Skeletal muscle satellite cell (primary cell): ENCODE data around the gene KRT34.
"Not testable (repeated sequence)": the region's sequence is repeated elsewhere in the genome, so short reads cannot be mapped to it uniquely, and the experiment has no call there.

Experiments used
- H3K27me3 ChIP-seq: 2 replicates; pipeline ENCODE4 v1.7.0; 2013; ENCODE audit warnings: low read length; ENCODE audit not compliant: control insufficient read depth, insufficient read depth
- H3K36me3 ChIP-seq: 2 replicates; pipeline ENCODE4 v1.7.0; 2013; ENCODE audit warnings: mild to moderate bottlenecking, control low read depth, low read length; ENCODE audit not compliant: insufficient read depth
- H3K4me1 ChIP-seq: 2 replicates; pipeline ENCODE4 v1.7.0; 2013; ENCODE audit warnings: low read length; ENCODE audit not compliant: control insufficient read depth, insufficient read depth
- H3K4me2 ChIP-seq: 2 replicates; pipeline ENCODE4 v1.7.0; 2013; ENCODE audit warnings: mild to moderate bottlenecking, low read length
- H3K4me3 ChIP-seq: 2 replicates; pipeline ENCODE4 v1.7.0; 2013; ENCODE audit warnings: low read length
- H3K9ac ChIP-seq: 2 replicates; pipeline ENCODE4 v1.7.0; 2013; ENCODE audit warnings: mild to moderate bottlenecking, low read depth, low read length, moderate library complexity
- H3K9me3 ChIP-seq: replicated peaks from 2 replicates; pipeline ENCODE4 v1.7.0; 2013; ENCODE audit warnings: mild to moderate bottlenecking, control low read depth, low read length

KRT34 gene

DNA sequence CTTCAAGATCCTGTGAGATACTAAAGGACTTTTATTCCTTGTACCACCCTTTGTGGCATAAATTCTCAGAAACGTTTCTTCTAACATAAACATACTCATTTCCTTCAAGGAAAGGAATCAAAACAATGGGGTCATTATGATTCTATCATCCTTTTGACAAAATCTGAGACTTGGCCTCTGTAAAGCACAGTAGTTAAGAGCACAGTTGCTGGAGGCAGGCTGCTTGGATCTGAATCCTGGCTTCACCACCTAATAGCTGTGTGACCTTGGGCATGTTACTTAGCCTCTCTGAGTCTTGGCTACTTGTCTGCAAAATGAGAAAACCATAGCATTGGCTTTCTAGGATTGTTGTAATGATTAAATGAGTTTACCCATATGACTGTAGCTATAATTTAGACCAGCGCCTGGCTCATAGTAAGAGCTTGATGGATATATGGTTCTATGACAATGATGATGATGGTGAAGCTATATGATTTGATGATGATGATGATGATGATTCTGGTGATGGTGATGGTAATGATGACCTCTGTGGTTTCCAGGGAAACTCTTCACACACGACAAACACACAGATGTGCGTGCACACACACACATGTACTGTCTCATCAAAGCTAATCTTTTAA lies 21.4 kb upstream of the KRT34 start:
- Histone ChIP-seq H3K9me3 (no peaks in the 10 kb centered on the region), H3K9ac (peak overlapping the region; percentile 4), H3K27me3 (no peaks in the 10 kb centered on the region), H3K4me2 (peak overlapping the region; percentile 46), H3K4me3 (no peak overlapping the region), H3K4me1 (peaks cover 39% of the 10 kb centered on the region), H3K36me3 (no peaks in the 10 kb centered on the region)

DNA sequence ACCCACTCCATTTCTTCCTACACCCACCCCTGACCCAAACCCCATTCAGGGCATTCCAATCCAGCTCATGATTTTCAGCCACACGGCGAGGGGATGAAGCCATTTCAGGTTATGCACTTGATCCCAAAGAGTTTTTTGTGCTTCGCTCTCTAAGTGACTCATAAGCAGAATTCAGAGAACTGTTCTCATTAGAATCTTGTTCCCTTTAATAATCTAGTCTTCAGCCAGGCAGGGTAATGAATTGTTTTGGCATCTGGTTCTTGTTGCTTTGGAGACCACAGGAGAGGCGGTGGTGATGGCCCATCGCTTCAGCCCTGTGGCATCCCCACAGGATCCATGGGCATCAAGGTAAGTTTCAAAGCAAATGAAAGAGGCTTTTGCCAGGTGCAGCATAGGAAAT lies 20.1 kb upstream of the KRT34 start:
- no peak overlapping the region for H3K9ac ChIP-seq
- peaks cover 4% of the 10 kb centered on the region for H3K27me3 ChIP-seq

DNA sequence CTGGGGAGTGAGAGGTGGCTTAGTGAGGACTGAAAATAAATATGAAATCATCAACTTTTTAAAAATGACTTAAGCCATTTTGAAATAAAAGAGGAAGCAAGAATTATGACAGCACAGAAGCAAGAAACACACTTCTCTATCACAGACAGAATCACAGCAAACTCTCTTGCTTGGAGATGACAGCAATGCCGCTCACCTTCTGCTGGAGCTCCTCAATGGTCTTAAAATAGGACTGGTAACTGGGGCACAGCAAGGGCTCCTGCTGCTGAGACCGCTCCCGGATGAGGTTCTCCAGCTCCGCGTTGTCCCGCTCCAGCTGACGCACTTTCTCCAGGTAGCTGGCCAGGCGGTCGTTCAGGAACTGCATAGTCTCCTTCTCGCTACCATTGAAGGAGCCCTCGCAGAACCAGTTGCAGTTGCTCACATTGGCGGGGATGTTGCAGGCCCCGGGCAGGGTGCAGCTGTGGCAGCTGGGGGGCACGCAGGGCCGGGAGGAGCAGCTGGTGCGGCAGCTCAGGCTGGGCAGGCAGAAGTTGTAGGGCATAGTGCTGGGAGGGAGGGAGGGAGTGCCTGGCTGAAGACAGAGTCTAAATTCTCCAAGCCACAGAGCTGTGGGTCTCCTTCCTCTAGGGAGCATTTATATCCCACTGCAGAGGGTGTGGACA lies 15.0 kb upstream of the KRT34 start, which contains the start of gene KRT31:
KRT31 (minus strand) TSS at position 613 of the 665 bp plus-strand sequence; CDS start at position 544, 69 bp downstream.
- no peaks in the 10 kb centered on the region for H3K36me3 ChIP-seq
- no peak within 1 kb of the TSS for H3K4me3 ChIP-seq
- no peak within 1 kb of the TSS for H3K9ac ChIP-seq

More for the DNA sequence above, 20.1 kb upstream of the KRT34 start:
- Histone ChIP-seq H3K4me2 (no peak overlapping the region), H3K36me3 (no peaks in the 10 kb centered on the region), H3K4me3 (no peak overlapping the region), H3K9me3 (no peaks in the 10 kb centered on the region), H3K4me1 (peaks cover 39% of the 10 kb centered on the region)

DNA sequence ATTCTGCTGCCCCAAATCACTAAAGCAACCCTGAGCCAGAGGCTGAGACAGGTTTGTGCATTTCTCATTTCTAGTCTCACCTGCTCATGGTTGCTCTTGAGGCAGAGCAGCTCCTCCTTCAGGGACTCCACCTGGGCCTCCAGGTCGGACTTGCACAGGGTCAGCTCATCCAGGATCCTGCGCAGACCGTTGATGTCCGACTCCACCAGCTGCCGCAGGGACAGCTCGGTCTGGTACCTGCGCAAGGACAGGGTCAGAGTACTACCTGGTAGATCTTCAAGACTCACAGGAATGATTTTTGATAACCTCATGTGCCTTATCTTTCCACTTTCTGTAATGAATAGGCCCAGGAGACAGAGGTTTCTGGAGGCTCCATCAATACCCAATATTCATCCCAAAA lies 14.2 kb upstream of the KRT34 start:
- H3K9me3 ChIP-seq: no peaks in the 10 kb centered on the region
- no peak overlapping the region for H3K4me3 ChIP-seq
- H3K36me3 ChIP-seq: no peaks in the 10 kb centered on the region
- H3K4me2 ChIP-seq: no peak overlapping the region
- H3K9ac ChIP-seq: no peak overlapping the region
- peaks cover 15% of the 10 kb centered on the region for H3K4me1 ChIP-seq
- H3K27me3 ChIP-seq: peaks cover 4% of the 10 kb centered on the region

More for the DNA sequence above, 15.0 kb upstream of the KRT34 start, which contains the start of gene KRT31:
- Histone ChIP-seq H3K9me3 (no peaks in the 10 kb centered on the region), H3K4me2 (peak within 1 kb of the TSS; percentile 49), H3K4me1 (peaks cover 13% of the 10 kb centered on the region), H3K27me3 (peaks cover 4% of the 10 kb centered on the region)

DNA sequence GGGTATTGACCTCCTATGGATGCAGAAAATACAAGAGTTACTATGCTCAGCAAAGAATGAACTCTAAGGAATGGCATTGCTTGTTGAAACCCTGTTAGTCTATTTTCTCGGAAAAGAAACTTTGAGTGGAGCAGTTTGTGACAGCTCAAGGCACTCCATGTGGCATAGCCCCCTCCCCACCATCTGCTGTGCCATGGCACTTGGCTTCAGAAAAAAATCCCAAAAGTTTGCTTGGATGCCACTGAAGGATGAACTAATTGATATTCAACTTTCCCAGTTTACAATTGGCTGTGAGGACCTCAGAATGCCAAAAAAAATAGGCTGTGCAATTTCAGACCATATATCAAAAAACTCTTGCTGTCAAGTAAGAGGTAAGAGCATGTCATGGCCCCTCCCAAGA lies 13.5 kb upstream of the KRT34 start:
- H3K9me3 ChIP-seq: no peaks in the 10 kb centered on the region
- H3K4me3 ChIP-seq: no peak overlapping the region
- H3K9ac ChIP-seq: no peak overlapping the region
- peaks cover 4% of the 10 kb centered on the region for H3K27me3 ChIP-seq
- H3K4me2 ChIP-seq: no peak overlapping the region
- peaks cover 15% of the 10 kb centered on the region for H3K4me1 ChIP-seq
- H3K36me3 ChIP-seq: no peaks in the 10 kb centered on the region

DNA sequence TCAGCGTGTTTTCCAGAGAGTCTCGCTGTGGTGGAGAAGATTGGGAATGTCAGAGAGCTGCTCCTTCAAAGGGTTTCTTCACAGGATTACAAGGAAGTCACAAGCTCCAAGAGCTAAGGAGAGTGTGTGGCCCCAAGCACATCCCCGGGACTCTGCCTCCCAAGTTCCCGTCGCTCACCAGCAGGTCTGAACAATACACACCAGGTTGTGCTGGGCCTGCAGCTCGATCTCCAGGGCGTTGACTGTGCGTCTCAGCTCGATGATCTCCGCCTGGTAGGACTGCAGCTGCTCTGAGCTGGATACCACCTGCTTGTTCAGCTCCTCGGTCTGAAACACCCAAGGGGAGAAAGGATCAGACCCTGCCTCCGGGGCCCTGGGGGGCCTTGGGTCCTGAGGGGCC lies 12.9 kb upstream of the KRT34 start:
- H3K36me3 ChIP-seq, H3K9ac ChIP-seq, H3K9me3 ChIP-seq, H3K4me2 ChIP-seq, H3K4me3 ChIP-seq, H3K27me3 ChIP-seq: not testable (repeated sequence)
- peaks cover 15% of the 10 kb centered on the region for H3K4me1 ChIP-seq

DNA sequence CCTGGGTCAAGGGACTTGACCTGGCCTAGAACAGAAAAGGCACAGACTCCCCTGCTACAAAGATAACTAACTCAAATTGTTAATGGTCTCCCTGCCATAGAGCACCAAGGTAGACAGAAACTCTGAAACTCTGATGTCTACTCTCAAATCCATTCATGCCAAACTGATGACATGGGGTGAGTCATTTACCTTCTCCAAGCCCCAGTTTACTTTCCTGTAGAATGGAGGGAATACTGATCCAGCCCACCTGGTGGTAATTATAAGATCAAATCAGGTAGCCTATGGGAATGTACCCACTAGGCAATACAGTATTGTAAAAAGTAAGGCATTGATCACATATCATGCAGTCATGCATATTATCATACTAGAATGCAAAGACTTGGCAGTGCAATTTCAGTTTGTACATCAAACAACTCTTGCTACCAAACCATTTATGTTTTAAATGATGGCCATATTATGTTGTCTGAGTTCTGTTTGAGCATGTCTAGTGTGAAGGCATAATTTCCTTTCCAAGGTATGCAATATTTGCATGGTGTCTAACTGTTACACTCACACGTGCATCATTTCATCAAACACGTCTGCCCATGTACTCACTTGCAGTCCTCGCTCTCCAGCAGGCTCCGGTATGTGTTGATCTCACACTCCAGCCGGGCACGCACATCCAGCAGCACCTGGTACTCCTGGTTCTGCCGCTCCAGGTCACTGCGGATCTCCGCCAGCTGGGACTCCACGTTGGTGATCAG lies 12.3 kb upstream of the KRT34 start:
- peaks cover 4% of the 10 kb centered on the region for H3K27me3 ChIP-seq
- H3K36me3 ChIP-seq: no peaks in the 10 kb centered on the region
- no peaks in the 10 kb centered on the region for H3K9me3 ChIP-seq
- no peak overlapping the region for H3K9ac ChIP-seq
- peaks cover 15% of the 10 kb centered on the region for H3K4me1 ChIP-seq
- no peak overlapping the region for H3K4me2 ChIP-seq
- no peak overlapping the region for H3K4me3 ChIP-seq

DNA sequence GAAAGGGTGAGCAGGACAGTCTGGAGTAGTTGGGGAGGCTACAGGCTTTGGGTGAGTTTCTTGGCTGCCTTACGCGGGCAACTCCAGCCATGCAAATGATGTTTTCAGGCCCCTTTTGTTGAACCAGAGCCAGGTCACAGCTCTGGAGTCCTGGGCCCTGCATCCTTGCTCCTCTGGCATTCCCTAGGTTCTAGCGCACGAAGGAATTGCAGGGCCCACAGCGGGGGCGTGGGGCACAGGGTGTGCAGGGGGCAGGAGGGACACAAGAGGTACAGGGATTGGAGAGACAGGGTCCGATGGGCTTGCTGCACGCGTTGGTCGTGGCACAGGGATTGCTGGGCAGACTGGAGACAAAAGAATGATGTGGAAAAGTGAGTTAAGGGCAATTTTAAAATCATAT lies 11.7 kb upstream of the KRT34 start:
- H3K36me3 ChIP-seq: no peaks in the 10 kb centered on the region
- H3K4me1 ChIP-seq: peaks cover 15% of the 10 kb centered on the region
- peaks cover 4% of the 10 kb centered on the region for H3K27me3 ChIP-seq
- no peak overlapping the region for H3K9ac ChIP-seq
- H3K4me2 ChIP-seq: no peak overlapping the region
- no peak overlapping the region for H3K4me3 ChIP-seq
- no peaks in the 10 kb centered on the region for H3K9me3 ChIP-seq

DNA sequence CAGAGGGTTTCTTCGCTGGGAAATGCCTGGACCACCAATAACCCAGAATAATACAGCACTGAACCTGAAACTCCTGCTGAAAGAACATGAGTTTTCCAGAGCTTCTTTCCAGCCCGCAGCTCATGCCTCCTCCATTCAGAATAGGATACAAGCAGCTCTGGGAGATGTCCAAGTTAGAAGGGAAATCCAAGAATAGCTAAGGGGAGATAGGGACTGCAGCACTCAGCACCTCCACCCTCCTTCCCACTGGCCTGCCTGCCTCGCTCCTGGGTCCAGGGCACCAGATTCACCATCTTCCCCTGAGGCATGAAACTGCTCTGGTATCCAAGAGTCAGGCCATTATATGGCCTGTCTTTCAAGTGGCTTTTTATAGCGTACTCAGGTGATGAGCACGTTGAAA lies 11.2 kb upstream of the KRT34 start:
- Histone ChIP-seq H3K36me3 (no peaks in the 10 kb centered on the region), H3K9me3 (no peaks in the 10 kb centered on the region), H3K4me2 (no peak overlapping the region), H3K4me3 (no peak overlapping the region), H3K27me3 (peaks cover 4% of the 10 kb centered on the region), H3K4me1 (peaks cover 15% of the 10 kb centered on the region), H3K9ac (no peak overlapping the region)

DNA sequence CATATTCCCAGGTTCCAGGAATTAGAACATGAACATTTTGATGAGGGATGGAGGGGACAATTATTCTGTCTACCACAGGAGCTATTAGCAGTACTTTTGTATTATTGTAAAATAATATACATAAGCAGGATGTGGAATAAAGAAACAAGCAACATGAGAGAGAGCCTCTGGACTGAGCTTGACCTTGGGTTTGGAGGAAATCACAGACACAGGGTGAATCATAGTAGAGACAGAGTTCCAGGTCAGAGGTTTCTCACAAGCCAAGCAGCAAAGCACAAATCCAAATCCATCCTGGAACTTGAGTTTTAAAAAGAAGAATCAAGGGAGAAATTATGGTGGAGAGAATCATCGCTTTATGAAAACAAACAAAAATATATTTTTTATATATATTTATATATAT lies 10.2 kb upstream of the KRT34 start:
- peaks cover 15% of the 10 kb centered on the region for H3K4me1 ChIP-seq
- H3K9ac ChIP-seq: no peak overlapping the region
- no peaks in the 10 kb centered on the region for H3K9me3 ChIP-seq
- H3K4me2 ChIP-seq: no peak overlapping the region
- H3K27me3 ChIP-seq: no peaks in the 10 kb centered on the region
- H3K4me3 ChIP-seq: no peak overlapping the region
- no peaks in the 10 kb centered on the region for H3K36me3 ChIP-seq

DNA sequence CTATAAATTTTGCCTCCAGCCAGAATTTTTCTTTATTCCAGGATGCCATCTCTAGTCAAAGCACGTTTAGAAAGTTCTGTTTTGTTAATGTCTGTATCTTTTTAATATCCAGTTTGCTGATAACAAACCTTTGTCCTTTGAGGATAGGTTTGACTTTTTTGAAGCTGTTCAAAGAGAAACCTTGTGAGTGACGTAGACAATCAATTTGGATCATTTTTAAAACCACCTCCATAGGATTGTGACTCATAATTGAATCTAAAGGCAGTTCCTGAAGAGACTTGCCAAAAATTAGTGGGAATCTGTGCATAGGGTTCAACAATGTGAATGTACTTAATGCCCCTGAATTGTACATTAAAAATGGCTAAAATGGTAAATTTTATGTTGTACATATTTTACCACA lies 9.4 kb upstream of the KRT34 start:
- H3K36me3 ChIP-seq: no peaks in the 10 kb centered on the region
- H3K9me3 ChIP-seq: no peaks in the 10 kb centered on the region
- peaks cover 12% of the 10 kb centered on the region for H3K4me1 ChIP-seq
- H3K9ac ChIP-seq: no peak overlapping the region
- no peaks in the 10 kb centered on the region for H3K27me3 ChIP-seq
- H3K4me3 ChIP-seq: no peak overlapping the region
- no peak overlapping the region for H3K4me2 ChIP-seq
